Neuron (in vitro differentiated cells): ENCODE data around the gene NIBAN1.
"Not testable (repeated sequence)": the region's sequence is repeated elsewhere in the genome, so short reads cannot be mapped to it uniquely, and the experiment has no call there.

ENCODE experiments used
- H2AFZ ChIP-seq: one replicate; pipeline ENCODE4 v1.6.1; 2013; ENCODE audit warnings: low read depth, mild to moderate bottlenecking, inconsistent platforms, low read length, moderate library complexity
- H3K27me3 ChIP-seq: one replicate; pipeline ENCODE4 v1.6.1; 2013; ENCODE audit warnings: low read length; ENCODE audit not compliant: insufficient read depth
- H3K36me3 ChIP-seq: one replicate; pipeline ENCODE4 v1.6.1; 2013; ENCODE audit warnings: low read length; ENCODE audit not compliant: insufficient read depth
- H3K4me1 ChIP-seq: one replicate; pipeline ENCODE4 v1.6.1; 2013; ENCODE audit warnings: low read length; ENCODE audit not compliant: insufficient read depth
- H3K4me3 ChIP-seq: 2 replicates; pipeline ENCODE4 v1.5.1; 2013; ENCODE audit warnings: mild to moderate bottlenecking, low read length, moderate library complexity
- H3K9me3 ChIP-seq: one replicate; pipeline ENCODE4 v1.6.1; 2013; ENCODE audit warnings: low read length

NIBAN1 gene

DNA sequence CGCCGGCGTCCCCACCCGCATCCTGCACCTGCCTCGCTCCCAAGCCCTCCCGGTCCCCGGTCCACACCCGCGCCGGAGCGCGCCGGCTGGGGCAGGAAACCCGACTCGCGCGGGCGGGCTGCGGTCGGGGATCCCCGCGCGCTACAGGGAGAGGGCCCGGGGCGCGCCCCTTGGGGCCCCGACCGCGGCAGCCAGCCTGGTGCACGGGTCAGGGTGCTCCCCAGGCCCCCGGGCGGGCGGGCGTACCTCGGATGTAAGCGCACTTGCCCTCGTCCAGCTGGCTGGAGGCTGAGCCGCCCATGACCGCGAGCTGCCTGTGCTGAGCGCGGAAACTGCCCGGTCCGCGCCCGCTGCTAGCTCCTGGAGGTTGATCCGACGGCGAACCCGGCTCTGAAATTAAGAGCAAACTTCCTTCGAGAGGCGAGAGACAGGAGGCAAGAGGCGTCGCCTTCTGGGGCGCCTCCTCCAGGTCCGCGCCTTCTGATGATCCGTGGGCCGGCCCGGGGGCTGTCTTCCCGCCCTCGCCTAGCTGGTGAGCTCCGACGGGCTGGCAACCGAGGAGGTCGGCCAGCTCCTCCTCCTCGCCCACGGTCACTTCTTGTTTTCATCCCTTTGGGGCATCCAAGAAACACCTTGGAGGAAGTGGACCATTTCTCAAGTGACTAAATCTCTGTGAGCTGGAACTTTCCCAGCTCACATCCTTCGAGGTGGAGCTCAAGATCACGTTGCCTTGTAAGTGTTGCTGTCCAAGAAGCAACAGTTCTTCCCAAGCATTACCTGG is at the start of gene NIBAN1:
Gene NIBAN1 (minus strand): TSS at position 453 of the 781 bp plus-strand sequence. CDS start 152 bp downstream, at position 301.
- Histone ChIP-seq H2AFZ (peak within 1 kb of the TSS; percentile 88), H3K36me3 (no peaks in the 10 kb centered on the region), H3K4me3 (peak within 1 kb of the TSS; percentile 46), H3K4me1 (no peaks in the 10 kb centered on the region), H3K27me3 (peaks cover 56% of the 10 kb centered on the region), H3K9me3 (no peaks in the 10 kb centered on the region)

GRCh38 chr1:185017966-185018365 is 43.7 kb upstream of the NIBAN1 start:
- H3K4me1 ChIP-seq = no peaks in the 10 kb centered on the region
- H3K27me3 ChIP-seq = no peaks in the 10 kb centered on the region
- H3K4me3 ChIP-seq = no peak overlapping the region
- H3K9me3 ChIP-seq = no peaks in the 10 kb centered on the region
- H3K36me3 ChIP-seq = no peaks in the 10 kb centered on the region
- H2AFZ ChIP-seq = no peak overlapping the region

DNA sequence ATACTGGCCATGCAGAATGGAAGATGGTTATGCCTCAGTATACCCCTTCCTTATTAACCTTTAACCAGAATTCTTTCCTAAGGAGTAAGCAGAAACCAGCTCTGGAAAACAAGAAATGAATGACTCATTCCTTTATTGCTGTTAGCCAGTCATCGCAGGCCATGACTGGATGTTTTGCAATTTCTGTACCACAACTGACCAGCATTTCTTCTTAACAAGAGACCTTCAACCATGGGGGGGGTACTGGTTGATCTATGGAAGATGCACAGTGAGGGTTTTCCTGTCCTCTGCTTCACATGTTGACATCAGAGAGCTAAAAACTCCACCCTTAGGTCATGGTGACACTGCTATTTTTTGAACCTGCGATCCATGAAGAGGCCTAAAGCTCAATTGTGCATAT is 43.0 kb upstream of the NIBAN1 start:
- Histone ChIP-seq H2AFZ (no peak overlapping the region), H3K9me3 (no peaks in the 10 kb centered on the region), H3K36me3 (no peaks in the 10 kb centered on the region), H3K4me3 (no peak overlapping the region), H3K4me1 (no peaks in the 10 kb centered on the region), H3K27me3 (no peaks in the 10 kb centered on the region)

GRCh38 chr1:185016880-185017279 is 42.6 kb upstream of the NIBAN1 start:
- Histone ChIP-seq H3K4me3 (no peak overlapping the region), H3K27me3 (no peaks in the 10 kb centered on the region), H3K4me1 (no peaks in the 10 kb centered on the region), H2AFZ (no peak overlapping the region), H3K36me3 (no peaks in the 10 kb centered on the region), H3K9me3 (no peaks in the 10 kb centered on the region)

DNA sequence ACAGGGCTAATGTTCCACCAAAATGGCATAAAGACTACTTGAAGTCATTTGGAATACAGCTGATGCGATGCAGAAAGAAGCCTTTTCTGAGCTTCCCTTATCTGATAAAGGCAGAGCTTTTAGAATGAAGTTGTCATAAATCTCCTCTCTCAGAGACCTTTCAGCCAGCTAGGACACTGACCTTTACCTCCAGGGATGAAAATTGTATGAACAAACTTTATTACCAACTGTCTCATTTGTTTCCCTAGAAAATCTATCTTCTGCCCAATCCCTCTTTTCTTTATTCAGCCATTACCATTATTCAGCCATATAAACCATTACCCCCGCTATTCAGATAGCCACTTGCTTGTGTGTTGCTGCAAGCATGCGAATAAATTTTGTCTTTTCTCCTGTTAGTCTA is 41.3 kb upstream of the NIBAN1 start:
- no peaks in the 10 kb centered on the region for H3K27me3 ChIP-seq
- no peak overlapping the region for H3K4me3 ChIP-seq
- no peaks in the 10 kb centered on the region for H3K9me3 ChIP-seq
- no peaks in the 10 kb centered on the region for H3K36me3 ChIP-seq
- H2AFZ ChIP-seq = no peak overlapping the region
- H3K4me1 ChIP-seq = no peaks in the 10 kb centered on the region

- H3K36me3 ChIP-seq = no peaks in the 10 kb centered on the region
- no peaks in the 10 kb centered on the region for H3K4me1 ChIP-seq
- H3K9me3 ChIP-seq = no peaks in the 10 kb centered on the region
- no peak overlapping the region for H3K4me3 ChIP-seq
- H2AFZ ChIP-seq = no peak overlapping the region
- H3K27me3 ChIP-seq = no peaks in the 10 kb centered on the region
Measured at GRCh38 chr1:185014941-185015340, 40.6 kb upstream of the NIBAN1 start.

DNA sequence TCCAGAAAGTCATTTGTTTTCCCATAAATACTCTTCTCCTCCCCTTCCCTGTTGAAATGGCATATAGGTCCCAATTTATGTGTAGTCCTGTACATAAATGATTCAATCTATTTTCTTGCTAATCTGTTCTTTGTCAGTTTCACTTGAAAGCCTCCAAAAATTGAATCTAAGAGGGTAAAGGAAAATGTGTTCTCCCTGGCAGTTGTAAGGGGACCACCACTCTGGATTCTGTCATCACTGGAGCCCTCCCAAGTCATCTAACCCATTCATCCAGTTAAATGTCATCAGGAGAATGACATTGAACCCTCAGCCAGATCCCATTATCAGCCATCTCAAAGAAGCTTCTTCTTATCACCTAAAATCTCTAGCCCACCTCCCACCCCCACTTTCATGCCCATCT is 36.1 kb upstream of the NIBAN1 start:
- H3K27me3 ChIP-seq = no peaks in the 10 kb centered on the region
- no peaks in the 10 kb centered on the region for H3K9me3 ChIP-seq
- no peaks in the 10 kb centered on the region for H3K36me3 ChIP-seq
- no peak overlapping the region for H2AFZ ChIP-seq
- H3K4me1 ChIP-seq = peaks cover 10% of the 10 kb centered on the region
- no peak overlapping the region for H3K4me3 ChIP-seq

DNA sequence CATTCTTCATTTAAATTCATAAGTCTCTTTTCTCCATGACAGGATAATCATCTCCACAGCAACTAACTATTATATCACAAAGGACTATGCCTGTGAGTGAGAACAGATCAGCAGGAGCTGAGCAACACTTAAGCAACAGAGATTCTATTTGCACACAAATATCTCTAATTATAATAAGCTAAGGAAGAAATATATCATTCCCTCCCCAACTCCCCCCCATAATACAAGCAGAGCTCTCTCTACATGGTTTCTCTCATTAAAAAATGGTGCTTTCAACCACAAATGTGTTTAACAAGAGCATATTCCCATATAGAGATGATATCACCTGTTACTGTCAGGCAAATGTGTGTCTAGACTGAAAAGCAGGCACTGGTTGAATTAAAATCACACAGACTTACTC is 34.5 kb upstream of the NIBAN1 start:
- no peaks in the 10 kb centered on the region for H3K36me3 ChIP-seq
- H3K27me3 ChIP-seq = no peaks in the 10 kb centered on the region
- no peaks in the 10 kb centered on the region for H3K9me3 ChIP-seq
- peaks cover 10% of the 10 kb centered on the region for H3K4me1 ChIP-seq
- no peak overlapping the region for H3K4me3 ChIP-seq
- peak overlapping the region; percentile 5 for H2AFZ ChIP-seq

- not testable (repeated sequence) for H3K9me3 ChIP-seq, H3K4me1 ChIP-seq, H3K4me3 ChIP-seq
Measured at GRCh38 chr1:185001312-185001880, 27.1 kb upstream of the NIBAN1 start.

GRCh38 chr1:184999974-185000373 is 25.7 kb upstream of the NIBAN1 start:
- H3K4me1 ChIP-seq, H3K36me3 ChIP-seq, H3K9me3 ChIP-seq, H3K27me3 ChIP-seq, H2AFZ ChIP-seq, H3K4me3 ChIP-seq: not testable (repeated sequence)

More at GRCh38 chr1:185001312-185001880, 27.1 kb upstream of the NIBAN1 start:
- not testable (repeated sequence) for H3K27me3 ChIP-seq, H3K36me3 ChIP-seq, H2AFZ ChIP-seq

DNA sequence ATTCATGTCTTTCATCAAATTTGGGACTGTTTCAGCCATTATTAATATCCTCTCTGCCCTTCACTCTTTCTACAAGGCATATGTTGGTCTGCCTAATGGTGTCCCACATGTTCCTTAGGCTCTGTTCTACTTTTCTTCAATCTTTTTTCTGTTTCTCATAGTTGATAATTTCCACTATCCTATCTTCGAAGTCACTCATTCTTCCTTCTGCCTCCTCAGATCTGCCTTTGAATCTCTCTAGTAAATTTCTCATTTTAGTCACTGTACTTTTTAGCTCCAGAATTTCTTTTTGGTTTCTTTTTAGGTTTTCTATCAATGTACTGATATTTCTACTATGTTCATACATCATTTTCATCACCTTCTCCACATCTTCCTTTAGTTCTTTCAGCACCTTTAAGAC is 20.0 kb upstream of the NIBAN1 start:
- H3K9me3 ChIP-seq = peaks cover 2% of the 10 kb centered on the region
- no peak overlapping the region for H2AFZ ChIP-seq
- H3K4me3 ChIP-seq = no peak overlapping the region
- peaks cover 4% of the 10 kb centered on the region for H3K27me3 ChIP-seq
- no peaks in the 10 kb centered on the region for H3K4me1 ChIP-seq
- H3K36me3 ChIP-seq = no peaks in the 10 kb centered on the region

GRCh38 chr1:184992271-184992670 is 18.0 kb upstream of the NIBAN1 start:
- no peak overlapping the region for H2AFZ ChIP-seq
- H3K36me3 ChIP-seq = no peaks in the 10 kb centered on the region
- no peak overlapping the region for H3K4me3 ChIP-seq
- no peaks in the 10 kb centered on the region for H3K4me1 ChIP-seq
- peaks cover 2% of the 10 kb centered on the region for H3K9me3 ChIP-seq
- H3K27me3 ChIP-seq = peaks cover 4% of the 10 kb centered on the region

- no peak overlapping the region for H2AFZ ChIP-seq
- H3K9me3 ChIP-seq = peaks cover 2% of the 10 kb centered on the region
Measured at GRCh38 chr1:184990204-184990603, 15.9 kb upstream of the NIBAN1 start.

DNA sequence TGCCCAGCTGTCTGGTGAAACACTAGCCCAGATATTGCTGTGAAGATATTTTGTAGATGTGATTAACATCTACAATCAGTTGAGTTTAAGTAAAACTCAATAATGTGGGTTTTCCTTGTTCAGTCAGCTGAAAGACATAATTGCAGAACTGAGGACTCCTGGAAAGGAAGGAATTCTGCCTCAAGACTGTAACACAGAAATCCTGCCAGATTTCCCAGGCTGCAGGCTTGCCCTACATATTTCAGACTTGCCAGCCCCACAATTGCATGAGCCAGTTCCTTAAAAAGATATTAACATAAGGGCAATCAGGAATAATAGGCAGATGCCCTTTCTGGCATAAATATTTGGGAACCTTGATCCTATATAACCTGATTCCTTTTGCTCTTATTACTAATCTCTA is 14.2 kb upstream of the NIBAN1 start:
- no peak overlapping the region for H3K4me3 ChIP-seq
- H3K9me3 ChIP-seq = no peaks in the 10 kb centered on the region
- H3K36me3 ChIP-seq = no peaks in the 10 kb centered on the region
- H3K4me1 ChIP-seq = no peaks in the 10 kb centered on the region
- H3K27me3 ChIP-seq = peaks cover 8% of the 10 kb centered on the region
- no peak overlapping the region for H2AFZ ChIP-seq

More at GRCh38 chr1:184990204-184990603, 15.9 kb upstream of the NIBAN1 start:
- no peaks in the 10 kb centered on the region for H3K36me3 ChIP-seq
- peaks cover 8% of the 10 kb centered on the region for H3K27me3 ChIP-seq
- no peak overlapping the region for H3K4me3 ChIP-seq
- no peaks in the 10 kb centered on the region for H3K4me1 ChIP-seq
